Type B pancreatic cell (in vitro differentiated cells): Measurements from ENCODE around the gene NEK8. TPM values are rescaled to one million over a fixed set of nuclear protein-coding genes. Genes with fewer than 3 reads are reported as not detected.
"Not testable (repeated sequence)": the region's sequence is repeated elsewhere in the genome, so short reads cannot be mapped to it uniquely, and the experiment has no call there.

Experiments used
- DNase-seq: peaks from one replicate; pipeline ENCODE4 v3.0.0; 2021; ENCODE audit warnings: mixed read lengths; ENCODE audit not compliant: unreplicated experiment; ENCODE audit errors: extremely low spot score
- H3K27ac Mint-ChIP-seq: 2 replicates; pipeline ENCODE4 v1.8.0; 2021; ENCODE audit warnings: mild to moderate bottlenecking, mixed read lengths
- H3K27me3 Mint-ChIP-seq: 2 replicates; pipeline ENCODE4 v1.8.0; 2021; ENCODE audit warnings: mixed read lengths
- H3K36me3 Mint-ChIP-seq: 2 replicates; pipeline ENCODE4 v1.8.0; 2021; ENCODE audit warnings: mixed read lengths
- H3K4me1 Mint-ChIP-seq: one replicate; pipeline ENCODE4 v1.8.0; 2021; ENCODE audit warnings: mixed read lengths; ENCODE audit not compliant: unreplicated experiment
- H3K4me3 Mint-ChIP-seq: 2 replicates; pipeline ENCODE4 v1.8.0; 2021; ENCODE audit warnings: mild to moderate bottlenecking, mixed read lengths
- H3K9me3 Mint-ChIP-seq: 2 replicates; pipeline ENCODE4 v1.8.0; 2021; ENCODE audit warnings: mixed read lengths
- CTCF ChIP-seq: fragments of 200-600 bp; sonication (generic); conservative IDR thresholded peaks from 2 replicates; pipeline ENCODE4 v1.5.0; 2021; ENCODE audit warnings: antibody characterized with exemption, mild to moderate bottlenecking
- total RNA-seq: library from RNA; stranded (reverse); gene quantifications from 2 replicates; pipeline ENCODE4 v1.2.1, GENCODE V29; 2021; ENCODE audit warnings: low replicate concordance

The NEK8 gene
- total RNA-seq, 1 donor from 2014 or later: 8.7 TPM

- TF ChIP-seq CTCF: no peak
- peaks cover 39% of the 10 kb centered on the region for H3K36me3 Mint-ChIP-seq
- peaks cover 35% of the 10 kb centered on the region for H3K4me1 Mint-ChIP-seq
- H3K27ac Mint-ChIP-seq: peak overlapping the region; percentile 26
- H3K27me3 Mint-ChIP-seq: no peaks in the 10 kb centered on the region
- DNase-seq: no peak
- no peaks in the 10 kb centered on the region for H3K9me3 Mint-ChIP-seq
- H3K4me3 Mint-ChIP-seq: peak overlapping the region; percentile 84
These were observed 11.6 kb upstream of the NEK8 start for GRCh38 chr17:28716740-28717577.

- DNase-seq: peak; percentile 94
- H3K4me1 Mint-ChIP-seq: peaks cover 35% of the 10 kb centered on the region
- peak within 1 kb of the TSS; percentile 84 for H3K4me3 Mint-ChIP-seq
- peaks cover 37% of the 10 kb centered on the region for H3K36me3 Mint-ChIP-seq
- no peaks in the 10 kb centered on the region for H3K9me3 Mint-ChIP-seq
- H3K27me3 Mint-ChIP-seq: no peaks in the 10 kb centered on the region
- TF ChIP-seq CTCF: peak; percentile 68
- peak within 1 kb of the TSS; percentile 92 for H3K27ac Mint-ChIP-seq
These were observed 10.8 kb upstream of the NEK8 start, which contains the start of gene RAB34 for GRCh38 chr17:28717578-28718332. Gene RAB34 (minus strand): TSS chr17:28717868. CDS start chr17:28717266, 602 bp downstream.

GRCh38 chr17:28718333-28719020 lies 10.1 kb upstream of the NEK8 start:
- no peak for TF ChIP-seq CTCF
- peaks cover 38% of the 10 kb centered on the region for H3K36me3 Mint-ChIP-seq
- H3K27me3 Mint-ChIP-seq: no peaks in the 10 kb centered on the region
- peaks cover 33% of the 10 kb centered on the region for H3K4me1 Mint-ChIP-seq
- peak overlapping the region; percentile 84 for H3K4me3 Mint-ChIP-seq
- peak overlapping the region; percentile 92 for H3K27ac Mint-ChIP-seq
- DNase-seq: no peak
- H3K9me3 Mint-ChIP-seq: no peaks in the 10 kb centered on the region

GRCh38 chr17:28719021-28719433 lies 9.6 kb upstream of the NEK8 start:
- DNase-seq: no peak
- Mint-ChIP-seq H3K4me1 (peaks cover 36% of the 10 kb centered on the region), H3K36me3 (peaks cover 39% of the 10 kb centered on the region), H3K9me3 (no peaks in the 10 kb centered on the region), H3K4me3 (peak overlapping the region; percentile 100), H3K27me3 (no peaks in the 10 kb centered on the region), H3K27ac (peak overlapping the region; percentile 97)
- TF ChIP-seq CTCF: peak; percentile 9

GRCh38 chr17:28720247-28720996 lies 8.2 kb upstream of the NEK8 start:
- H3K9me3 Mint-ChIP-seq: no peaks in the 10 kb centered on the region
- no peak for DNase-seq
- H3K27ac Mint-ChIP-seq: peak overlapping the region; percentile 97
- H3K4me3 Mint-ChIP-seq: peak overlapping the region; percentile 100
- peak; percentile 50 for TF ChIP-seq CTCF
- H3K4me1 Mint-ChIP-seq: peaks cover 50% of the 10 kb centered on the region
- peaks cover 35% of the 10 kb centered on the region for H3K36me3 Mint-ChIP-seq
- no peaks in the 10 kb centered on the region for H3K27me3 Mint-ChIP-seq

GRCh38 chr17:28720997-28721329 lies 7.6 kb upstream of the NEK8 start:
- peaks cover 33% of the 10 kb centered on the region for H3K36me3 Mint-ChIP-seq
- not testable (repeated sequence) for H3K27me3 Mint-ChIP-seq, H3K9me3 Mint-ChIP-seq, DNase-seq
- peak overlapping the region; percentile 97 for H3K27ac Mint-ChIP-seq
- H3K4me1 Mint-ChIP-seq: peaks cover 52% of the 10 kb centered on the region
- peak overlapping the region; percentile 100 for H3K4me3 Mint-ChIP-seq
